ENCODE measurements around the gene SHC2.

GRCh38 chr19:367561-367960 lies 93.3 kb downstream of the SHC2 start:
- TF ChIP-seq TAF1 (IDR thresholded peaks at IDR 0.05; ENCODE audit: low read depth, low read length), result no peak
- no peak for TF ChIP-seq PAX5 (IDR thresholded peaks at IDR 0.05; ENCODE audit: insufficient read depth, low read length, severe bottlenecking)
- no peak for TF ChIP-seq POLR2A (IDR thresholded peaks at IDR 0.05; ENCODE audit: low read depth, low read length)

All from GM12891 (cell line).